Rectal smooth muscle tissue (tissue), 1 donor: ENCODE data around the gene TMEM252.
A peak's percentile ranks its signal among the peaks of the same experiment; 100 is the strongest.

Experiments
- H3K27ac ChIP-seq: one replicate; pipeline ENCODE4 v1.7.0; 2013; ENCODE audit warnings: low read depth, low read length, inconsistent platforms
- H3K27me3 ChIP-seq: one replicate; pipeline ENCODE4 v1.7.0; 2013; ENCODE audit warnings: low read length; ENCODE audit not compliant: control insufficient read depth, insufficient read depth
- H3K36me3 ChIP-seq: one replicate; pipeline ENCODE4 v1.7.0; 2013; ENCODE audit warnings: low read length; ENCODE audit not compliant: control insufficient read depth, insufficient read depth
- H3K4me1 ChIP-seq: one replicate; pipeline ENCODE4 v1.7.0; 2013; ENCODE audit warnings: low read length; ENCODE audit not compliant: control insufficient read depth, insufficient read depth
- H3K4me3 ChIP-seq: one replicate; pipeline ENCODE4 v1.7.0; 2013; ENCODE audit warnings: low read length
- H3K9ac ChIP-seq: one replicate; pipeline ENCODE4 v1.7.0; 2013; ENCODE audit warnings: low read length

TMEM252 gene

DNA sequence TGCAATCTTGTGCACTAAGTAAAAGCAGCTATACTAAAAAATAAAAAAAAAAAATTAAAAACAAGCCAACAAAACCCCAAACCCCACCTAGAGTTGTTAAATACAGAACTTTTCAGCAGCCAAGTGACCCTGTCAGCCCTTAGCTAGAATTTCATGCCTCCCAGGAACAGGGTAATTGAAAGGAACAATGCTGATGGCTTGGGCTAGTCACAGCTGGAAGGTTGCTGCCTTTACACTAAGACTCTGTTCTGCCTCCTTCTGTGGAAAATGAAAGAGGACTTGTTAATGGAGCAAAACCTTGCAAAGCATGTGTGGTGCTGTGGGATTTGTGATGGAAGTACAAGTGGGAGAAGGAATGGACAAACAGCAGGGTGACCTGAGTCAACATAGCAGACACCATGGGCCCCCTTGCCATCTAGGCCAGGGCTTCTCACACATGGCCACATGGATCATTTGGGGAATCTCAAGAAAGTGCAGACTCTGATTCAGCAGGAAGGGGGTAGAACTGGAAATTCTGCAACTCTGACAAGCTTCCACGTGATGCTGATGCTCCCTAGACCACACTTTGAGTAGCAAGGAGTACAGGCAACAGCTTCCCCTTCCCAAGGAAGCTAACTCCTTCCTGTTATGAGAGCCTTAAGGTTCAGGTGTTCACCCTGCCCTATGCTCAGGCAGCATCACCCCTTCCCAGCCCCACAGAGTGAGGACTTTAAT, 14.9 kb upstream of the TMEM252 start:
- Histone ChIP-seq H3K4me1 (peaks cover 29% of the 10 kb centered on the region), H3K27ac (no peak overlapping the region), H3K27me3 (no peaks in the 10 kb centered on the region), H3K36me3 (no peaks in the 10 kb centered on the region), H3K9ac (no peak overlapping the region), H3K4me3 (no peak overlapping the region)

DNA sequence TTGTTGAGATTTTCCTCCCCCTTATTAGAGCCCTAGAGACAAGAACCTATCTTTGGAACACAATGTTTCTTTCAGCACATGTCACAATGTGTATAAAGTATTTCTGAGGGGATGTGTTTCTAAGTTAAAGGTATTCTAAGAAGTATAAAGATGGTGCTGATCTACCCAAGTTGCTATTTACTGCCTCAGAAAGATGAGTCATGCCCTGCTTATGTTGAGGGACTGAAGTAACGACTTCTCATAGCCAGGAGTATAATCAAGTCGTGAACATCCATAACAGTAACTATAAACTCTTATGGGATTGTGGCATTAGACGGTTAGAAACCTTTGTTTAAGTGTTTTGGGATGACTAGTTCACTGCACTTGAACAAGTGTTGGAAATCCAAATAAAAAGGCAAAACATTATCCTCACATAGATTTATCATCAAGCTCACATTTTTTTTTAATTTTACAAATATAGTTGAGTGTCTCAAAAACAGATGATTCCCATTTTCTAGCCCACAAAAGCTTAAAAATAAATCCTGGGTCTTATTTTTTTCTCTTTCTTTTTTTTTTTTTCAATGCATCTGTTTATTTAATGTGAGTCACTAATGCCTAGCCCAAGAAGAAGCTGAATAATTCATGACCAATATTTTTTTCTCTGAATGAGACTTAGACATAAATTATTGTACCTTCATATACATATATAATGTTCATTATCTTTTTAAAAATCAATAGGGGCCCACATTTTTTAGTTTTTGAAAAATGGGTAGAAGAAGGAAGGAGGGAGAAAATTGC, 12.2 kb upstream of the TMEM252 start:
- no peak overlapping the region for H3K9ac ChIP-seq
- no peaks in the 10 kb centered on the region for H3K27me3 ChIP-seq
- peak overlapping the region; percentile 83 for H3K27ac ChIP-seq
- H3K4me1 ChIP-seq = peaks cover 27% of the 10 kb centered on the region
- H3K36me3 ChIP-seq = no peaks in the 10 kb centered on the region
- no peak overlapping the region for H3K4me3 ChIP-seq

DNA sequence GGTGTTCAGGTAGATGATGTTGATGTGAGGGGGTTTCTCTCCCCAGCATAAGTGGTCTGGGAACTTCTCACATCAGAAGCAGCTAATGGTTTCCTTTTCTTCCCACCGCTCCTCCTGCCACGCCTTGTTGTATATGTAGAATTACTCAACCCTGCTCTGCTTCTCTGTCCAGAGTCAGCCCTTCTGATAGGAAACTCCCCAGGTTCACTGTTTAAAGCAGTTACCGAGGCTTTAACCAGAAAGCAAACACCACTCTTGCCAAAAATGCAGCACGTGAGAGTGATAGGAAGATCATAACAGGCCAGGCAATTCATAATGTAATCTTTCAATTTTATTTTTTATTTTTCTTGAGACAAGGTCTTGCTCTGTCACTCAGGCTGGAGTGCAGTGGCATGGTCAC, 10.5 kb upstream of the TMEM252 start:
- Histone ChIP-seq H3K9ac (no peak overlapping the region), H3K36me3 (no peaks in the 10 kb centered on the region), H3K4me1 (peaks cover 30% of the 10 kb centered on the region), H3K27me3 (no peaks in the 10 kb centered on the region), H3K27ac (peak overlapping the region; percentile 83), H3K4me3 (no peak overlapping the region)

DNA sequence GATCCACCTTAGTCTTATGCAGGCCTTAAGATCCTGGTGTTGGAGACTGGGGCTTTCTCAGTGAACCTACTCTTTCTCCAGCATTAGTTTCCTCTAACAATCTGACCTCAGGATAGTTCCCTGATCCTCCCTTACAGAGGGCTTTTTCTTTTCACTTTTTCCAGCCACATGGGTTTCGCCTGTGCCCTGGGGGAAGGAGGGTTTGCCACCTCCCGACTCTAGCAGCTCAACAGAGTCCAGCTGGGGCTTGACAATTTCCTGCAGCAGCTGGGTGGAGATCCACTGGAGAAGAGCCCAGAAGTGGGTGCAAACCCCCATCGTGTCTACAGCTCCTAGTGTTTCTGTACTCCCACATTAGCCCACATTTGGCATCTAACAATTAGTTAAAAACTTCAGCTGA, 7.6 kb upstream of the TMEM252 start:
- no peak overlapping the region for H3K9ac ChIP-seq
- H3K36me3 ChIP-seq = no peaks in the 10 kb centered on the region
- no peaks in the 10 kb centered on the region for H3K27me3 ChIP-seq
- no peak overlapping the region for H3K4me3 ChIP-seq
- peaks cover 24% of the 10 kb centered on the region for H3K4me1 ChIP-seq
- no peak overlapping the region for H3K27ac ChIP-seq

DNA sequence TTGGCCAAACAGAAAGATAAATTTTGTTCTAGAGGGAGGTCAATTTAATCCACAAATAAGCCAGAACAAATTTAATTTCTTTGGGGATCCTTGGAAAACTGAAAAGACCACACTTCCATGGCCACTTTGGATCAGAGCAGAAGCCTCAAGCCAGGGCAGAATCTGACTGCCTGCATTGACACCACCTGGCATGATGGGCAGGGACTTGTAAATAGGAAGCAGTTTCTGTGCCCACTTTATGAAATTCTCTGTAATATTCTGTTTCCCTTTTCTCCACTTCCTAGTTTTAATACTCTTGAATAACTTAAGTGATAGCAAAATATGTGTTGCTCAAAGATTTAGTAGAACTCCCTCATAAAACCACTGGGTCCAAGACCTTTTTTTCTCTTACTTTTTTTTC, 6.7 kb upstream of the TMEM252 start:
- no peaks in the 10 kb centered on the region for H3K36me3 ChIP-seq
- H3K4me1 ChIP-seq = peaks cover 18% of the 10 kb centered on the region
- H3K27ac ChIP-seq = peak overlapping the region; percentile 12
- no peak overlapping the region for H3K4me3 ChIP-seq
- no peaks in the 10 kb centered on the region for H3K27me3 ChIP-seq
- H3K9ac ChIP-seq = no peak overlapping the region

DNA sequence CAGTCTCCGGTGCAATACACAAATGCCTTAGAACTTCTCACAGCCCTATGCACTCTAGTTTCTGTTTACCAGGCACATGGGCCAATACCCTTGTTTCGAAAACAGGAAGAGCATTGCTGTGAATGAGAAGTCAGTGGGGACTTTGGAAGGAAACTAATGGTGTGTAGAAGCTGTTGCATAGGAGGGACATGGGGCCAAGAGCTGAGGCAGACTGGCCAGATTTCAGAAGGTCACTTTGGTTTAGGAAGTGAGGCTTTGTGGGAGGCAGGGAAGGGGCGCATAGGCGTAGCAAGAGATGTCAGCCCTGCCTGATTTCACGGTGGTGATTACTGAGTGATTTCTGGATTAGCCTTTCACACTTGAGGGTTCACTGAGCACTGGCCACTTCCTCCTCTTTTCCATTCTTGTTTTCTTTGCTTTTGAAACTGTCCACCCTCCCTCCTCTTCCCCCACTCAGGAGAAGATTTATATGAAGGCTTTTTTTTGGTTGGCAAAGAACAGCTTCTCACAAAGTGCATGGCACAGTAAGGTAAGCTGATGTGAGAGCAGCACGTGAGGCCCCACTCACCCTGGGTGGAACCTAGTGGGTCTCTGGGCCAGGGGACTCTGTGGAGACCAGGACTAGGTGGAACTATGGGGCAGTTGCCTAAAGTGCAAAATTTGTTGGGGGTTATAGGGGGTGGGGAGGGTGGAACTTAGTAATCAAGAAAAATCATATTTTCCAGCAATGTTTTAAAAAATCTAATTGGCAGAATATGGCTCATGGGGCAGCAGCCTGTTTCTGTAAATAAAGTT, 6.1 kb upstream of the TMEM252 start:
- Histone ChIP-seq H3K27me3 (no peaks in the 10 kb centered on the region), H3K4me3 (no peak overlapping the region), H3K27ac (peak overlapping the region; percentile 12), H3K36me3 (no peaks in the 10 kb centered on the region), H3K4me1 (peaks cover 17% of the 10 kb centered on the region), H3K9ac (no peak overlapping the region)

DNA sequence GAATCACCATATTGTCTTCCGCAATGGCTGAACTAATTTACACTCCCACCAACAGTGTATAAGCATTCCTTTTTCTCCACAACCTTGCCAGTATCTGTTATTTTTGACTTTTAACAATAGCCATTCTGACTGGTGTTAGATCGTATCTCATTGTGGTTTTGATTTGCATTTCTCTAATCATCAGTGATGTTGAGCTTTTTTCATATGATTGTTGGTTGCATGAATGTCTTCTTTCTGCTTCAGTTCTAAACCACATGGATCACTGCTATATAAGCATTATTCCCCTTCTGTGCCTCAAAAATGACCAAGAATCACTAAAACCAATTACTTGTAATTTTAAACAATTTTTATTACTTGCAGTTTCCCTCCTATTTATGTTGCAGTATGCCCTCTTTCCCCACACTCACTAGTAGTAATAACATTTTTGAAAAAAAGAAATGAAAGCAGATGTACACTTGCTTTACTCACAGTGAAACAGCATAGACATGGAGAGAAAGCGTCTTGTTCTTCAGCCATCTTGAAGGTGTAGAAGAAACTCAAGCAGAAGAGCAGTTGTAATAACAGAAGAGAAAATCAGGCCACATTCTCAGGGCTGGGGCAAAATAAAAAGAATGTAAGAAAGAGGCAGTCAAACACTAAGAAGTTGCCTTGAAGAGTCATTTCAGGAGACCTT, 4.5 kb upstream of the TMEM252 start:
- Histone ChIP-seq H3K36me3 (no peaks in the 10 kb centered on the region), H3K4me3 (no peak overlapping the region), H3K27me3 (no peaks in the 10 kb centered on the region), H3K9ac (no peak overlapping the region), H3K27ac (no peak overlapping the region), H3K4me1 (peaks cover 22% of the 10 kb centered on the region)

DNA sequence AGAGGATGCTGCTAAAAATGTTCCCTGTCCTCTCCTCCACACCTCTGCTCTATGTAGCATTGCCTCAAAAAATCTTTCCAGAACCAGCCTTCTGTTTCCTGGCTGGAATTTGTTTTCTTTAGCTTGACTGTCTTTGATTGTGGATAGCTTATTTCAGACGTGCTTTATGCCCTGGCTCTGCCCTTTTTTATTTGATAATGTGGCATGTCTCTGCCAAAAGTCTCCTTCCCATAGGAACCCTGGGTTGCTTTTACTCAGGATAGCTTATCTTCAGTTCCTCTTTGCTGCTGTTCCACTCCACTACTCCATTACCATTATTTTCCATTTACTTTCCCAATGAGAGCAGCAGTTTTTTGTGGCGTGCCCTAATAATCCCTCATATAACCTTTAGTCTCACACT, 885 bp upstream of the TMEM252 start:
- no peak overlapping the region for H3K4me3 ChIP-seq
- no peaks in the 10 kb centered on the region for H3K36me3 ChIP-seq
- peak overlapping the region; percentile 69 for H3K27ac ChIP-seq
- H3K27me3 ChIP-seq = no peaks in the 10 kb centered on the region
- H3K9ac ChIP-seq = no peak overlapping the region
- H3K4me1 ChIP-seq = peaks cover 36% of the 10 kb centered on the region

DNA sequence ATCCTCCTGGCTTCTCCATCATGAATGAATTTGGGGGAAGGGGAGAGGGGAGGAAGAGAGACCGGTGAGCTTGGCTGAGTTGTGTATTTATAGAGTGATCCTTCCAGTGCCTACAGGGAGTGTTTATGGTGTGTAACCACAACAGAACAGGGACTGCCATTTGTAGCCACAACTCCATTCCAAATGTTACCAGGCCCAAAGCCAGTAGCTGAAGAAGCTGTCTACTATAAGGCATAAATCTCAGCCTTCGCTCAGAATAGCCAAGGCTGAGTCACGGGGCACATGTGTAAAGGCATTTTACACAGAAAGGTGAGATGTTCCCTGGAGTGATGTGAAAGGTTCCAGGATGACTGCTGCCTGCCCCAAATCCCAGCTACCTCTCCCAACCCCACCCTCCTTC, 2.5 kb downstream of the TMEM252 start:
- Histone ChIP-seq H3K36me3 (no peaks in the 10 kb centered on the region), H3K4me3 (no peak overlapping the region), H3K27me3 (no peaks in the 10 kb centered on the region), H3K9ac (no peak overlapping the region), H3K27ac (peak overlapping the region; percentile 82), H3K4me1 (peaks cover 58% of the 10 kb centered on the region)

DNA sequence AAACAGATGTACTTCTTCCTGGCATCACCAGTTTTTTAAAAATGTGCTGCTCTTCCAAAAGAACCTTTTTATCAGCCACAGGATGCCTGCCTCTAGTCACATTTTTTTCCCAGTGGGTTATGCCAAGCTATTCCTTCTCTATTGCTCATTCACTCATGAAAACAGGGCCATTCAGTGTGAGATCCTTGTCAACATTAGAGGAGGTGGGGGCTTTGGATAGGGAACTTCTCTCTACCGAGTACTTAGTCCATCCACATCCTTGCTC, 3.1 kb downstream of the TMEM252 start:
- Histone ChIP-seq H3K4me3 (no peak overlapping the region), H3K4me1 (peaks cover 60% of the 10 kb centered on the region), H3K27ac (peak overlapping the region; percentile 82), H3K27me3 (no peaks in the 10 kb centered on the region), H3K9ac (no peak overlapping the region), H3K36me3 (no peaks in the 10 kb centered on the region)

DNA sequence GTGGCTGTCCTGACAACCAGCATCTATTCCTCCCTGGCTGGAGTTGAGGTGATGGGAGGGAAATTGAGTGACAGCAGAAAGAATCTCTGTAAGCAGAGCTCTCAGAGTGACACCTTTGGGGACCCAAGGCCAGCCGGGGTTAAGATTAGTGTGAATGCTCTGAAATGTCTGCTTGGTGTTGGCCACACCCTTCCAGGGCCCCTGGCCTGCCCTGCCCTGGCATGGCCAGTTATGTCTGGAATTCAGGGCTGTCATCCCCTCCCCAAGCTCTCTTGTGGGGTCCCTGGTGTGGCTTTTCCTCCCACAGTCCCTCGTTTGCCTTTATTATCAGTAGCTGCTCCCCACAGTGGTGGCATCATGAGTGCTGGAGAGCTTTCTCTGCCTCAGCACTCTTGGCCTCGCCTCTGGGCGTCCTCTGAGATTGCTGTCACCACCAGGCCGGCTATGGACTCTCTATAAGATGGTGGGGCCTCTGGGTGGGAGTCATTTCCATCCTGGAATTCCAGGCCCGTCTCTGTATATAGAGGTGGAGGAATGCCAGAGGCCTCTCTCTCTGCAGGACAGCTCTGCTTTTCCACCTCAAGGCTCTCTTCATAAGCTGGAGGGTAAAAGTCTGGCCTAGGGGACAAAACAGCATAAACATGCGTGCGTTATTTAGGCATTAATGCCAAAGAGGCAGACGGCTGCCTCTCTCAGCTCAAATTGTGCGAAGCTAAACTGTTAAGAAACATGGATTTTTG, 3.6 kb downstream of the TMEM252 start:
- no peaks in the 10 kb centered on the region for H3K36me3 ChIP-seq
- no peak overlapping the region for H3K4me3 ChIP-seq
- H3K4me1 ChIP-seq = peaks cover 58% of the 10 kb centered on the region
- no peak overlapping the region for H3K9ac ChIP-seq
- no peaks in the 10 kb centered on the region for H3K27me3 ChIP-seq
- peak overlapping the region; percentile 82 for H3K27ac ChIP-seq

DNA sequence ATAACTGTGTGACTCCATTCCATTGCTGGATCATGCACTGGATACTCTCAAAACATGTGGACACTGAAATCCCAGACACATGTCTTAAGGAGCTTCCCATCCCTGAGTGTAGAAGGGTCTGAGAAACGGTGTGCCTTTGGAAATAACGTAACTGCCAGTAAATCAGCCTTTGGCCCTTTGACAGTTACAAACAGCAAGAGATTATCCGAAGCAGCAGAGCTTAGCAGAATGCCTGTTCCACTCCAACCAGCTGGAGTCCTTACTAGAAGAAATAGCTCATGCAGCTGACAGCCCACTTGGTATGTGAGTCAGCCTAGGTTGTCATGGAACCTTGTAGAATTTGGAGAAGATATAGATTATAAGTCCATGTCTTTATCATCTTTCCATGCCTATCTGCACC, 7.0 kb downstream of the TMEM252 start:
- peaks cover 60% of the 10 kb centered on the region for H3K4me1 ChIP-seq
- no peak overlapping the region for H3K9ac ChIP-seq
- H3K27ac ChIP-seq = peak overlapping the region; percentile 42
- no peaks in the 10 kb centered on the region for H3K27me3 ChIP-seq
- peaks cover 7% of the 10 kb centered on the region for H3K36me3 ChIP-seq
- no peak overlapping the region for H3K4me3 ChIP-seq
